HepG2 (cell line): ENCODE measurements around the gene SLAMF9. TPM values are rescaled to one million over a fixed set of nuclear protein-coding genes. Genes with fewer than 3 reads are reported as not detected.

Experiments used
- ATAC-seq: fragments of 200-7000 bp; cut with Tn5 transposase; 3 replicates; pipeline ENCODE4 v1.9.1; 2020; ENCODE audit warnings: mild to moderate bottlenecking, moderate library complexity
- BruUV-seq: library from RNA; stranded (reverse); fragments of 400-500 nt; replicated peaks from 2 replicates; lab custom pipeline; 2021; lab: Mats Ljungman, UMichigan
- CTCF ChIA-PET: fragments of 300-600 bp; formaldehyde crosslinking; extraction: SDS; loops from one replicate; lab custom pipeline; 2021; ENCODE audit warnings: low total read pairs, inconsistent platforms, low intra/inter-chr PET ratio; lab: Yijun Ruan, JAX
- POLR2A ChIA-PET: fragments of 350-600 bp; sonication (Branson Sonifier 250); formaldehyde crosslinking; loops from one replicate; lab custom pipeline; 2020; ENCODE audit warnings: antibody characterized with exemption, inconsistent platforms; lab: Yijun Ruan, JAX
- DNase-seq: peaks from one replicate; pipeline ENCODE4 v3.0.0-alpha.2; 2015; ENCODE audit warnings: low spot score
- FAIRE-seq: peaks from 3 replicates; lab custom pipeline; 2011; peaks lifted over from hg19 to GRCh38; lab: Jason Lieb, UNC
- H2AFZ ChIP-seq: one replicate; pipeline ENCODE4 v1.6.1; 2011; ENCODE audit warnings: low read length, inconsistent platforms
- H3K27ac ChIP-seq: fragments of 300-600 bp; 3 replicates; pipeline ENCODE4 v1.8.0; 2011; ENCODE audit warnings: mixed run types, mild to moderate bottlenecking, mixed read lengths, low read length, inconsistent platforms; ENCODE audit not compliant: insufficient read depth; ENCODE audit errors: extremely low read length
- H3K27me3 ChIP-seq, 2 experiments: fragments of 200-600 bp in 1 of 2; 2 replicates in 1 of 2; 3 replicates in 1 of 2; pipeline versions ENCODE4 v1.6.0 to v1.8.0; 2011; ENCODE audit warnings: low read length in 2 of 2, mild to moderate bottlenecking in 2 of 2, moderate library complexity in 2 of 2, inconsistent platforms in 1 of 2; ENCODE audit not compliant: insufficient read depth in 2 of 2, control insufficient read depth in 1 of 2
- H3K36me3 ChIP-seq, 2 experiments: fragments of 200-600 bp in 1 of 2; replicated peaks in 1 of 2; 2 replicates in 1 of 2; 3 replicates in 1 of 2; pipeline versions ENCODE4 v1.5.1 to v1.8.0; 2011; ENCODE audit warnings: low read length in 2 of 2, inconsistent platforms in 1 of 2; ENCODE audit not compliant: insufficient read depth in 2 of 2, control insufficient read depth in 1 of 2
- H3K4me1 ChIP-seq: 2 replicates; pipeline ENCODE4 v1.5.1; 2012; ENCODE audit warnings: low read length, inconsistent platforms; ENCODE audit not compliant: insufficient read depth
- H3K4me2 ChIP-seq: 2 replicates; pipeline ENCODE4 v1.6.0; 2011; ENCODE audit warnings: low read depth, low read length, inconsistent platforms
- H3K4me3 ChIP-seq, 3 experiments: fragments of 200-600 bp in 1 of 3; sonication (generic), shearing (Covaris generic) in 1 of 3; replicated peaks in 1 of 3; 2 replicates each; pipeline ENCODE4 v1.5.1; 2011 to 2016; ENCODE audit warnings: low read length in 3 of 3, inconsistent platforms in 2 of 3, low read depth in 2 of 3, mild to moderate bottlenecking in 2 of 3, control low read depth in 1 of 3, mixed read lengths in 1 of 3; ENCODE audit not compliant: insufficient read depth in 1 of 3
- H3K79me2 ChIP-seq: one replicate; pipeline ENCODE4 v1.6.1; 2011; ENCODE audit warnings: low read length, inconsistent platforms; ENCODE audit not compliant: insufficient read depth
- H3K9ac ChIP-seq: 2 replicates; pipeline ENCODE4 v1.6.0; 2011; ENCODE audit warnings: mild to moderate bottlenecking, low read depth, low read length, inconsistent platforms; ENCODE audit not compliant: insufficient read depth
- H3K9me3 ChIP-seq: 2 replicates; pipeline ENCODE4 v1.5.1; 2012; ENCODE audit warnings: mild to moderate bottlenecking, low read length
- H4K20me1 ChIP-seq: 2 replicates; pipeline ENCODE4 v1.6.0; 2011; ENCODE audit warnings: inconsistent platforms, mild to moderate bottlenecking, low read length, moderate library complexity; ENCODE audit not compliant: insufficient read depth
- GZF1 ChIP-seq: sonication (generic); formaldehyde crosslinking; IDR thresholded peaks from 2 replicates; pipeline ENCODE4 v1.5.1; 2020; ENCODE audit warnings: mild to moderate bottlenecking, missing genetic modification reagents
- HOXA9 ChIP-seq: sonication (generic); formaldehyde crosslinking; IDR thresholded peaks from 2 replicates; pipeline ENCODE4 v1.8.1; 2022; ENCODE audit warnings: missing genetic modification reagents, mild to moderate bottlenecking, moderate library complexity, borderline replicate concordance
- ZNF224 ChIP-seq: sonication (generic); formaldehyde crosslinking; IDR thresholded peaks from 2 replicates; pipeline ENCODE4 v1.5.0; 2020; ENCODE audit warnings: mild to moderate bottlenecking, missing genetic modification reagents
- ZNF543 ChIP-seq: sonication (generic); formaldehyde crosslinking; IDR thresholded peaks from 2 replicates; pipeline ENCODE4 v1.4.0; 2020; ENCODE audit warnings: mild to moderate bottlenecking, missing genetic modification reagents
- ZNF781 ChIP-seq: sonication (generic); formaldehyde crosslinking; IDR thresholded peaks from 2 replicates; pipeline ENCODE4 v1.5.1; 2020; ENCODE audit warnings: borderline replicate concordance, mild to moderate bottlenecking, missing genetic modification reagents; ENCODE audit errors: not compliant biosample characterization
- WGBS: methylation state at CpG from one replicate; pipeline ENCODE4 v1.1.6; 2017; ENCODE audit warnings: low lambda C conversion rate; 5-methylcytosine and 5-hydroxymethylcytosine counted together
- in situ Hi-C: cut with HindIII; loops from 2 replicates; pipeline ENCODE4 v1.10.0; 2017; ENCODE audit warnings: low pct_unique_long_range_greater_than_20kb; ENCODE audit not compliant: extremely low pct_ligation_motif_present
- intact Hi-C: fragments of 100-400 bp; cut with micrococcal nuclease; formaldehyde crosslinking; loops from one replicate; pipeline ENCODE4 v1.10.0; 2022; ENCODE audit not compliant: unreplicated experiment
- polyA plus RNA-seq, 8 experiments: library from polyadenylated mRNA; depleted of rRNA in 3 of 8; stranded (reverse) in 7 of 8; unstranded in 1 of 8; fragments of >200 nt; fragmentation: Illumina TruSeq in 4 of 8; extraction: Trizol in 4 of 8; gene quantifications; 2 replicates each; pipeline versions ENCODE4 v1.2.1 to v1.2.3, GENCODE V29; 2011 to 2016; ENCODE audit warnings: low read depth in 4 of 8, missing spikeins in 1 of 8, mixed read lengths in 1 of 8; ENCODE audit not compliant: insufficient read depth in 1 of 8
- total RNA-seq, 5 experiments: library from RNA; depleted of rRNA; stranded (reverse); fragments of >200 nt; fragmentation: Illumina TruSeq; extraction: Trizol; gene quantifications; 2 replicates each; pipeline ENCODE4 v1.2.3, GENCODE V29; 2016; ENCODE audit warnings: low read depth in 1 of 5
- TF ChIP-seq, protein P1 (sequence below): IDR thresholded peaks from 2 replicates; pipeline ENCODE4 v1.6.1; 2018; ENCODE audit warnings: missing genetic modification reagents
- TF ChIP-seq, protein P2 (sequence below): sonication (generic); formaldehyde crosslinking; IDR thresholded peaks from 2 replicates; pipeline ENCODE4 v1.5.0; 2020; ENCODE audit warnings: mild to moderate bottlenecking, missing genetic modification reagents, borderline replicate concordance

SLAMF9 gene
- total and polyA plus RNA-seq, 2 of the 13 experiments (the other 11 are each of a cell fraction or from before 2014, with no cell fraction given): 0.82 TPM; not detected in 1

DNA sequence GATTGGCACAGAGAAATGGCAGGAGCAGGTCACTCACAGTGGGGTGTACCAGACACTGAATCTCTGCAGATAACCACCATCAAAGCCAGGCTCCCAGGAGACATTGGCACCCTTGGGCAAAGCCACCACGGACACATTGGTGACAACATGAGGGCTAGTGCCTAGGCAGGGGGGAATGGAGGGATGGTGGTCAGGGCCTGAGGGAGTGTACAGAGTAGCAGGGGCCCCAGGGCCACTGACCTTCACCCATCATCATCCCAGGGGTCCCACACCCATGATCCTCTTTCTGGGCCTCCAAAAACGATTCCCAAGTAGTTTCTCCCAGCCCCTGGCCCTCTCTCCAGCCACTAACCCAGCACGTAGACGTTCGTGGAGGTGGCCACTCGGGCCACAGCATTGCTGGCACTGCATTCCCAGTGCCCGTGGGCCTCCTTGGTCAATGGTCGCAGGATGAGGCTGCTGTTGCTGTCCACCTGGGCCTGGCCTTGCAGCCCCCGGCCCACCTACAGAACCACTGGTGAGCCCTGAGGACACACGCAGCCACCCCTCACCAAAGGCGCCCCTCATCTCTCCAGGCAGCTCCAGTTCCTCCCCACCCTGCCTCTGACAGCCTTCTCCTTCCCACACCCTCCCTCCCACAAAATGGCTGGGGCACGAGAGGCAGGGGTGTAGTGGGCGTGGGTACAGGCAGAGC, 22.8 kb downstream of the SLAMF9 start (continued):
- no peak for TF ChIP-seq ZNF781 (CRISPR knock-in tag)
- TF ChIP-seq, all 625 proteins: peak for 0

DNA sequence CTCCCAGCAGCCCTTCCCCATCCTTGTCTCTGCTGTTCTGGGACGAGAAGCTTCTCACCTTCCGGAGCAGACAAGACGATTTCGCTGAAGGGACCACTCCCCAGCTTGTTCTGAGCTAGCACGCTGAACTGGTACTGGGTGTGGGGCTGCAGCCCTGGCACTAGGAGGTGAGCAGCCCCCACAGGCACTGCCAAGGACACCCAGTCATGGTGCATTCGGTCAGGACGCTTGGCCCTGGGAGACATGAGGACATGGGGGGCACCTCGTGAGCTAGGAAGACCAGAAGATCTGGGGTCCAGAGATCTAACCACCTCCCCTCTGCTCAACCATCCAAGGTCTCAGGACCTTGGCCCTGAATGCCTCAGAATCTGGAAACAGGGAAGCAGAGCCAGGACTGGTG, 23.4 kb downstream of the SLAMF9 start:
- in situ Hi-C loops (no loop called here), intact Hi-C loops (no loop called here)
- ChIA-PET CTCF (no interaction called here), POLR2A (no interaction called here)
- Histone ChIP-seq H3K9ac (no peak overlapping the region), H3K27ac (no peak overlapping the region), H3K27me3 (peaks cover 8 to 44% of the 10 kb centered on the region in 2 experiments), H4K20me1 (no peaks in the 10 kb centered on the region), H3K79me2 (no peaks in the 10 kb centered on the region), H2AFZ (no peak overlapping the region), H3K4me2 (no peak overlapping the region), H3K36me3 (no peaks in the 10 kb centered on the region), H3K9me3 (no peaks in the 10 kb centered on the region), H3K4me1 (peaks cover 5% of the 10 kb centered on the region; the same call in 1 of the 2 replicates), H3K4me3 (no peak overlapping the region)
- FAIRE-seq (no peak), ATAC-seq (no peak), DNase-seq (no peak)
- 61% methylated on average over 8 of the region's 8 CpGs for WGBS
- no TSS peak for BruUV-seq
- TF ChIP-seq ZNF543 (CRISPR knock-in tag) (no peak), GZF1 (CRISPR knock-in tag) (no peak), ZNF224 (CRISPR knock-in tag) (no peak), HOXA9 (CRISPR knock-in tag) (no peak)
- TF ChIP-seq, protein P1, sequence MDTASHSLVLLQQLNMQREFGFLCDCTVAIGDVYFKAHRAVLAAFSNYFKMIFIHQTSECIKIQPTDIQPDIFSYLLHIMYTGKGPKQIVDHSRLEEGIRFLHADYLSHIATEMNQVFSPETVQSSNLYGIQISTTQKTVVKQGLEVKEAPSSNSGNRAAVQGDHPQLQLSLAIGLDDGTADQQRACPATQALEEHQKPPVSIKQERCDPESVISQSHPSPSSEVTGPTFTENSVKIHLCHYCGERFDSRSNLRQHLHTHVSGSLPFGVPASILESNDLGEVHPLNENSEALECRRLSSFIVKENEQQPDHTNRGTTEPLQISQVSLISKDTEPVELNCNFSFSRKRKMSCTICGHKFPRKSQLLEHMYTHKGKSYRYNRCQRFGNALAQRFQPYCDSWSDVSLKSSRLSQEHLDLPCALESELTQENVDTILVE (CRISPR knock-in tag): no peak
- TF ChIP-seq, protein P2, sequence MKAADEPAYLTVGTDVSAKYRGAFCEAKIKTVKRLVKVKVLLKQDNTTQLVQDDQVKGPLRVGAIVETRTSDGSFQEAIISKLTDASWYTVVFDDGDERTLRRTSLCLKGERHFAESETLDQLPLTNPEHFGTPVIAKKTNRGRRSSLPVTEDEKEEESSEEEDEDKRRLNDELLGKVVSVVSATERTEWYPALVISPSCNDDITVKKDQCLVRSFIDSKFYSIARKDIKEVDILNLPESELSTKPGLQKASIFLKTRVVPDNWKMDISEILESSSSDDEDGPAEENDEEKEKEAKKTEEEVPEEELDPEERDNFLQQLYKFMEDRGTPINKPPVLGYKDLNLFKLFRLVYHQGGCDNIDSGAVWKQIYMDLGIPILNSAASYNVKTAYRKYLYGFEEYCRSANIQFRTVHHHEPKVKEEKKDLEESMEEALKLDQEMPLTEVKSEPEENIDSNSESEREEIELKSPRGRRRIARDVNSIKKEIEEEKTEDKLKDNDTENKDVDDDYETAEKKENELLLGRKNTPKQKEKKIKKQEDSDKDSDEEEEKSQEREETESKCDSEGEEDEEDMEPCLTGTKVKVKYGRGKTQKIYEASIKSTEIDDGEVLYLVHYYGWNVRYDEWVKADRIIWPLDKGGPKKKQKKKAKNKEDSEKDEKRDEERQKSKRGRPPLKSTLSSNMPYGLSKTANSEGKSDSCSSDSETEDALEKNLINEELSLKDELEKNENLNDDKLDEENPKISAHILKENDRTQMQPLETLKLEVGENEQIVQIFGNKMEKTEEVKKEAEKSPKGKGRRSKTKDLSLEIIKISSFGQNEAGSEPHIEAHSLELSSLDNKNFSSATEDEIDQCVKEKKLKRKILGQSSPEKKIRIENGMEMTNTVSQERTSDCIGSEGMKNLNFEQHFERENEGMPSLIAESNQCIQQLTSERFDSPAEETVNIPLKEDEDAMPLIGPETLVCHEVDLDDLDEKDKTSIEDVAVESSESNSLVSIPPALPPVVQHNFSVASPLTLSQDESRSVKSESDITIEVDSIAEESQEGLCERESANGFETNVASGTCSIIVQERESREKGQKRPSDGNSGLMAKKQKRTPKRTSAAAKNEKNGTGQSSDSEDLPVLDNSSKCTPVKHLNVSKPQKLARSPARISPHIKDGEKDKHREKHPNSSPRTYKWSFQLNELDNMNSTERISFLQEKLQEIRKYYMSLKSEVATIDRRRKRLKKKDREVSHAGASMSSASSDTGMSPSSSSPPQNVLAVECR: no peak
